ENCODE measurements around the gene HNRNPLL.
"Not testable (repeated sequence)": the region's sequence is repeated elsewhere in the genome, so short reads cannot be mapped to it uniquely, and the experiment has no call there.

HNRNPLL gene

DNA sequence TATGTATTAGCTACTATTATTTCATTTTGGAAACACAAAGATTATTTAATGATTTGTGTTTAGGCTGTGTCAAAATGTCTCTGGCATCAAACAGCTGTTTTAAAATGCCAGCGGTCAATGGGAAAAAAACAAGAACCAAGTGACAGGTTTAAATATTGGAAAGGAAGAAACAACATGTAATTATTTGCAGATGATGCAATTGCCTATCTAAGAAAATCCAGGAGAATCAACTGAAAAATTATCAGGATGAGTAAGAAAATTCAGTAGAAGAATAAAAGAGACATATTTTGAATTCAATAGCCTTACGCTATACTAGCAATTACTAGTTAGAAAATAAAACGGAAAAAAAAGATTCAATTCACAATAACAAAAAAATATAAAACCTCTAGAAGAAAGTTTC is 51.6 kb downstream of the HNRNPLL start:
- no peak for DNase-seq

DNA sequence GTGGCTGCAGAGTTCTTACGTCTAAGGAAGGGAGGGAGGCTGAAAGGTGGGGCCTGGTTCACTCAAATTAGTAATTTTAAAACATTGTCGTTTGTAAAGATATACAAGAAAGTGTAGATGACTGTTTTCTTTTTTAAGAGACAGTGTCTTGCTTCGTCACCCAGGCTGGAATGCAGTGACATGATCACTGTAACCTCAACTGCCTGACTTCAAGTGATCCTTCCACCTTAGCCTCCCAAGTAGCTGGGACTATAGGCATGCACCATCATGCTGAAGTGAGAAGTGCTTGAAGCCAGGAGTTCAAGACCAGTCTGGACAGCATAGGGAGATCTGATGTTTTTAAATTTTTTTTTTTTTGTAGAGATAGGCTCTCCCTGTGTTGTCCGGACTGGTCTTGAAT is 52.9 kb downstream of the HNRNPLL start:
- DNase-seq: no peak

DNA sequence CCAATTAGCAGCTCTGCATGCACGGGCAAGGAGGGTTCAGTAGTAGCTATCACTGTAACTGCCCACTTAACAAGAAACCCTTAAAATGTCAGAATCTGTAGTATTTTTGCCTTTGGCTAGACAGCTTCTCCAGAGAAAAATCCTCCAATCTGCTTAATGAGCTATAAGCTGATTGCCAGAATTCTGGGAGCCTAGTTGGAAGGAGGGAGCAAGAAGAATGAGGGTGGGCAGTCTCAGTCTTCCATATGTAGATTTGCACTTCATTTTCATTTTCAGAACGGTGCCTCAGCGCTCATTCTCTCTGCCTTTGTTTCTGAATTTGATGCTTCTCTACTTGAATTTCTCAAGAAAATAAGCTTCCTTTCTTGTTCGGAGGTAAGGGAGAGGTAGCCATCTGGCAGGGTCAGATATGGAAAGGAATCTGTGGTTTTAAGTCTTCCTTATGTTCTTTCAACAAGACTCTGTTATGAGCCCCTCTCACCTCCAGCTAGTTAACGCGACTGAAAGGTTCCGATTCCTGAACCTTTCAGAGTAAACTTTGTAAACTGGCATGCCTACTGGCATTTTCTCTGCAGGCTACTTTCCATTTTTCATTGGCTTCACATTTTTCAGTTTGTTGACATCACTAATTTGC is 53.5 kb downstream of the HNRNPLL start:
- no peak for DNase-seq

DNA sequence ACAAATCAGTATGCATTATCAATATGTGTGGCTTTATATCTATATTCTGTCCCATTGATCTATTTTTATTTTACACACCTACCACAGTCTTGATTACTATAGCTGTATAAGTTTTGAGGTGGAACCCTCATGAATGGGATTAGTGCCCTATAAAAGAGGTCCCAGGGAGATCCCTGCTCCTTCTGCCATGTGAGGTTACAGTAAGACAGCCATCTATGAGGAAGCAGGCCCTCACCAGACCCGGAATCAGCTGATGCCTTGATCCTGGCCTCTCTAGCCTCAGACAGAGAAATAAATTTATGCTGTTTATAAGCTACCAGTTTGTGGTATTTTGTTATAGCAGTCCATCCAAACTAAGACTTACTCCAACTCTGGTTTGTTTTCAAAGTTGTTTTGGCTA is 54.9 kb downstream of the HNRNPLL start:
- no peak for DNase-seq

DNA sequence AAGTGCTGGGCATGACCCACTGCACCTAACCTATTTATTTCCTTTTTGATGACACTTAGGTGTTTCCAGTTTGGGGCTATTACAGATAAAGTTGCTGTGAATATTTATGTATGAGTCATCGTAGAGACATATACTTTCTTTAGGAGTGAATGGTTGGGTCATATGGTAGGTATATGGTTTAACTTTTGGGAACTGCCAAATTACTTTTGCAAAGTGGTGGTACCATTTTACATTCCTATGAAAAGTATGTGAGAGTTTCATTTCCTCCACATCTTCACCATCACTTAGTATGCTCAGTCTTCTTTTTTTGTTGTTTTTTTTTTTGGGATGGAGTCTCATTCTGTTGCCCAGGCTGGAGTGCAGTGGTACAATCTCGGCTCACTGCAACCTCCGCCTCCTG is 56.1 kb downstream of the HNRNPLL start:
- DNase-seq: no peak

DNA sequence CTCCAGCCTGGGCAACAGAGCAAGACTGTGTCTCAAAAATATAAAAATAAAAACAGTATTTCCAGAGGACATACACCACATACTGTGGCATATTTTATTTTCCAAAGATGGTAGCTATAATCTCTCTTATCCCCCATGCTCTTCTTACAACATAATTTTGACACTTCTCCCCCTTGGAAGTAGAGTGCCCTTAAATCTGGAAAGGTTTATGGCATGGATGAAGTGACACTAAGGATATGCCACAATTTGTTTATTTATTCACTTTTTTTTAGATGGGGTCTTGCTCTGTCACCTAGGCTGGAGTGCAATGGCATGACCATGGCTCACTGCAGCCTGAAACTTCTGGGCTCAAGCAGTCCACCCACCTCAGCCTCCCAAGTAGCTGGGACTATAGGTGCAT is 56.7 kb downstream of the HNRNPLL start:
- DNase-seq: no peak

DNA sequence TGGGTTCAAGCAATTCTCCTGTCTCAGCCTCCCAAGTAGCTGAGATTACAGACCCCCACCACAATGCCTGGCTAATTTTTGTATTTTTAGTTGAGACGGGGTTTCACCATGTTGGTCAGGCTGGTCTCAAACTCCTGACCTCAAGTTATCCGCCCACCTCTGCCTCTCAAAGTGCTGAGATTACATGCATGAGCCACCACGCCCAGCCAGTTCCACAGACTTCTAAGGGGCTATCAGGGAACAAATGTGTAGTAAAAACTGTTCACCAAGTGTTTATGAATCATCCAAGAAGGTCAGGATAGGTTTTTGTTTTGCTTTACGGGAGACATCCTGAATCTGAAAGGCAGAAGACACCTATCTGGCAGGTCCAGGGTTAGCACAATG is 60.5 kb downstream of the HNRNPLL start:
- DNase-seq: not testable (repeated sequence)

DNA sequence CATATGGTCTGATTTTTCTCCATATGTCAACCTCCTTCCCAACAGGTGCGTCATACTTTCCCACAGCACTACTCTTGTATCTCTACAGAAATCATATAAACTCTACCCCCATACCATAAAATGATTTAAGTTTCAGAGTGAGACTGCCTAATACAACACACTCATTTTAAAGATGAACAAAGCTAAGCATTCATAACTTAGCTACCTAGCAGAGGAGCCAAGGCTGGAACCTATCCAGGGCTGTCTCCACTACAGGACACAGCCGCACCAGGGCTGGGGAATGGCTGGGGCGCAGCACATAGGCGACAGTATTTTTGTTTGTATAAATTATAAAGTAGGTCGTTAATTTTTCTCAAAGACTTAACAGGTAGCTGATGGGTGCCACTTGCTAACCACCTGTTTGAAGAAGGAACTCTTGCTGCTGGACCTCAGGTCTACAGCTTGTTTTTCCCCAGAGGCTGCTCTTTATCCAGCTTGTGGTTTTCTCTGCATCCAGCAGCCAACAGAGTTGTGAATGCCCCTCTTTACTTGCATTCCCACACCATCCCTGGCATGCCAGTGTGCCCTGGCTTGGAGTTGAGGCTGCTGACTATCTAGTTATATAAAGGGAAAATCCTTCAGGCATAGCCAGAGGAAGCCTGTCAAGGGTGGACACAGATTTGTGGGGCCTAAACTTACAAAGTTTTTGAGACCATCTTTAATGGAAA is 62.0 kb downstream of the HNRNPLL start:
- DNase-seq: no peak

DNA sequence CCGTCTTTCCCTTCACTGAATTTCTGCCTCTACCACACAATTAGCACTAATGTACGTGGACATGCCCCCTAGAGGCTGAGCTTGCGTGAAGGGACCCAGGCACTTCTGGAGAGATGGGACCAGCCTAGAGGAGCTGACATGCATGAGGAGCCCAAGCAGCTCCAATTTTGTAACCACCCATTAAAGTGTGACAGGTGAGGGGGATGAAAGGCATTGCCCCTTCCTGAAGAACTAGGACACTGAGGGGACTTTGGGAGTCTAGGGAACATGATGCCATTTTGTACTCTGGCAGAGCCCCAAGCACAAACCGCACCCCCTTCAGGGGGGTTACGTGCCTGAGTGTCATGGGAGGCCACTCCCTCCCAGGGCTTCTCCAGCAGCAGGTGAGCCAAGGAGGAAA is 63.6 kb downstream of the HNRNPLL start:
- no peak for DNase-seq

DNA sequence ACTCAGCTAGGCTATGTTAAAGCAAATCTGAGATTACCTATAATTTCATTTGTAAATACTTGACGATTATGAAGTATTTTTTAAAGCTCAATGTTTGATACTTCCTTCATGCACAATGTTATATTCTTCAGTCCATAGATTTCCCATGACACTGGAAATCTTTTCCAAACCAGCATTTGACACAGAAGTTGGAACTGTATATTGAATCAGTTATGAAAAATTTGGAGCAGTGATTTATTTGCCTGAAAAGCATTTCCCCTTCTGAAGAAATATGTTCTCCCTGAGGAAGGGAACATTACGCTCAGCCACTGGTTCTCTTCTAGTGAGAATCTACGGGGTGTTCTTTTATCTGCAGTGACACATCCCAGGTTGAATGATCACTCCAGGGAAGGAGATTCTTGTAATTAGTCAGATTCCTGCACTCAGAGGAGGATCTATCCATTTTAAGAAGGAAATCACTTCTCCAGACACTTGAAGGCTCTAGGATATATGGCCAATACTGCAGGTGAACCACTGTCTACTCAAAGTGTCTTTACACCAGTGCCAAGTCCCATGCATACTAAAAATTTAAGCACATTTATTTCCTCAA is 64.7 kb downstream of the HNRNPLL start:
- no peak for DNase-seq

DNA sequence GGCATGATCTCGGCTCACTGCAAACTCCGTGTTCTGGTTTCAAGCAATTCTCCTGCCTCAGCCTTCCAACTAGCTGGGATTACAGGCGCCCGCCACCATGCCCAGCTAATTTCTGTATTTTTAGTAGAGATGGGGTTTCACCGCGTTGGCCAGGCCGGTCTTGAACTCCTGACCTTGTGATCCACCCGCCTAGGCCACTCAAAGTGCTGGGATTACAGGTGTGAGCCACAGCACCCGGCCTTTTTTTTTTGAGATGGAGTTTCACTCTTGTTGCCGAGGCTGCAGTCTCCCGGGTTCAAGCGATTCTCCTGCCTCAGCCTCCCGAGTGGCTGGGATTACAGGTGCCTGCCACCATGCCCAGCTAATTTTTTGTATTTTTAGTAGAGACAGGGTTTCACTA is 65.4 kb downstream of the HNRNPLL start:
- DNase-seq: not testable (repeated sequence)

DNA sequence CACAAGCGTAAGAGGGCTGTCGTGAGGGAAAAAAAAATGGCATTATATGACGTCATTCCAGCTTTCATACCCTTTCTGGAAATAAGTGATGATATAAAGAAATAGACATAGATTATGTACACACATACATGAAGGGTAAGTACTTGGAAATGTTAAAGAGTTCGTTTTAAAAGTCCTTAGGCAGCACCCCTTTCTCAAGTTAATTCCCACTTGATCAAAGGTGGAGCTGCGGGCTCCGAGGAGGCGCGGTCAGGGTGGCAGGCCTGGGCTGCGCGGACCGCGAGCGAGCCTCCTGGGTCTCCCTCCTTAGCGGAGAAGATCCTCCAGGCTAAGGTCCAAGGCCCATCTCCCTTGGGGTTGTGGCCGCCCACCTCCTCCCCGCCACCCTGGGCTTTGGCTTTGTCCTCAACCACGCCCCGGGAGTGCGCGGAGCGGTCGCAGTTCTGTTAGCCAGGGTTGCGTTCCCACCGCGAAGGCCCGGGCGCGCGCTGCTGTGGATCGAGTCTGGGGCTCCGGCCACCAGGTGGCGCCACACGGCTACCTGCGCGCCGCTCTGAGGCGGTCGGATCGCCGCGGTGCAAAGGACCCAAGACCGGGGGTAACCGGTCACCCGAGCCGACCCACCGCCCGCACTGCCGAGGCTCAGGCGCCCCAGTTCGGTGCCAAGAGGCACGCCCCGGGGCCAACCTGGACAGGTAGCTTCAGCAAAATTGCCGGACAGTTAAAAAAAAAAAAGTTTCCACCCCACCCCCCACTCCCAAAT is 66.8 kb downstream of the HNRNPLL start:
- no peak for DNase-seq

DNA sequence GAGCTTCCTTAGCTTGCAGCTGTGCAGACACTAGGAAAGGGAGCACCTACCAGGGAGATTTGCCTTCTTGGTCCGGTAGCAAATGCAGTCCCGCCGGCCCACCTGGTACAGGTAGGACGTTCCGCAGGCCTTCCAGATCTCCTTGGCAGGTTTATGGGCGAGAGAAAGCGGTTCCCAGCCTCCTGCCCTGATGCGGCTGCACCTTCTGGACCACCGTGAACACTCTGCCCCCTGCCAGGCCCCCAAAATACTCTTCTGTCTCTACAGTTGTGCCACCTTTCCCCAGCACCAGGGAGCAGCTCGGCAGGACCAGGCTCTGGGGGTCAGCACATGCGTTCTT is 67.4 kb downstream of the HNRNPLL start:
- DNase-seq: no peak

DNA sequence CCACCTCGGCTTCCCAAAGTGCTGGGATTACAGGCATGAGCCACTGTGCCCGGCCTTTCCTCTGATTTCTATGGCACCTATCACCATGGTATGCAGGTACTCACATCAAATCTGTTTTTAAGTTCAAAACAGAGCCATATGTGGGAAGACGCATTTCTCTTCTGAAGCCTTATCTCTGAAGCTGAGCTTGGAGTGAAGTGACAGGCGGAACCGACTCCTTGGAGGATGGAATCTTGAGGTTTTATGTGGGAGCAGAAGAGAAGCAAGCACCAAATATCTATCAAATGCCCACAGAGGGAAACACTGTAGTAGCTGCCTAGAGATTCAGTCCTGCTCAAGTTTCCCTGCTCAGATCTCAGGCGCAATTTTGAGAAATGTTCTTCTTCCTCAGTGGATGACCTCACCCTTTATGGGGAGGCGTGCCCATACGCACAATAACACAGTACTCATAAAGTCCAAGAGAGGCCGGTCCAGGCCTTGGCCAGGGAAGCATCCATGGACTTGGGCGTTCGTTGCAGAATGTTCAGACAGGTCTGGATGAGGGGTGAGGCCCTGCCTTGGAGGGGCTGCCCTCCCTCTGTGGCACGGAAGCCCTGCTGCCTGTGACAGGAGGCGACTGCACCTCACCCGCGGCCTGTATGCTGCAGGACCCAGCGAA is 67.9 kb downstream of the HNRNPLL start:
- no peak for DNase-seq

DNA sequence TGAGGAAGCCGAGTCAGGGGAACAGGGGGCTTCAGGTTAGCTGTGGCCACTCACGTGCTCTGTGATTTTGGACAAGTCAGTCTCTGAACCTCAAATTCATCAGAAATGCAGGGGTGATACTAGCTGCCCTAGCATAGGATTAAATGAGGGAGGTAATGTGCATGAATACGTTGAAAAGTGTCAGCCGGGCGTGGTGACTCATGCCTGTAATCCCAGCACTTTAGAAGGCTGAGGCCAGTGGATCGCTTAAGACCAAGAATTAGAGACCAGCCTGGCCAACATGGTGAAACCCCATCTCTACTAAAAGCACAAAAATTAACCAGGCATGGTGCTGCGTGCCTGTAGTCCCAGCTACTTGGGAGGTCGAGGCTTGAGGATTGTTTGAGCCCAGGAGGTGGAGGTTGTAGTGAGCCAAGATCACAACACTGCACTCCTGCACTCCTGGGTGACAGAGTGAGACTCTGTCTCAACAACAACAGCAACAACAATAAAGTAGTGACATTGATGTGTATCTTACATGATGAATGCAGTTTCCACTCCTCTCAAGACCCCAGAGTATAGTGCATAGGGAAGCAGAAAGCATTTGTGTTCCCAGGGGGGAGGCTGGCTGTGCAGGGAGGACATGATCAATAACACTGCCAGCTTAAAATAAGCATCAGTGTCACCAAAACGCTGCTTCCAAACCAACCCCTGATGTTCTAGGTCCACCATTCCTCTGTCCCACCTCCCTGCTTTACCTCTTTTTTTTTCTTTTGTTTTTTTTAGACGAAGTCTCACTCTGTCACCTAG is 68.8 kb downstream of the HNRNPLL start:
- DNase-seq: no peak

DNA sequence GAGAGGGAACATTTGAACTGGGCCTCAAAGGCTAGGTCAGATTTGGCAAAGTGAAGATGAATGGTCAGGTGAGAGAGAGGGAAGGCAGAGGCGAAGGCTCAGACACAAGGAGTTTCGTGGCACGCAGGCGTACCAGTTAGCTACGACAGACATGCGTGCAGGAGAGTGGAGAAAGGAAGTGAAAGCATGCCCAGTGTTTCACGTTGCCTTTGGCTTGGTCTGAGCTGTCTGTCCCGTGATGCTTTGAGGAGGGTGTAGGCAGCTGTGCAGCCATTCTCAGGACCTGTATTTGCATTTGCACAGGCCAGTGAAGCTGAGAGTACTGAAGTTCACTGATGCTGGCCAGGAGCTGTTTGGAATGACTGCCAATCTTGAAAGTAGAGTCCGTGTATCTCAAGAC is 69.5 kb downstream of the HNRNPLL start:
- no peak for DNase-seq

DNA sequence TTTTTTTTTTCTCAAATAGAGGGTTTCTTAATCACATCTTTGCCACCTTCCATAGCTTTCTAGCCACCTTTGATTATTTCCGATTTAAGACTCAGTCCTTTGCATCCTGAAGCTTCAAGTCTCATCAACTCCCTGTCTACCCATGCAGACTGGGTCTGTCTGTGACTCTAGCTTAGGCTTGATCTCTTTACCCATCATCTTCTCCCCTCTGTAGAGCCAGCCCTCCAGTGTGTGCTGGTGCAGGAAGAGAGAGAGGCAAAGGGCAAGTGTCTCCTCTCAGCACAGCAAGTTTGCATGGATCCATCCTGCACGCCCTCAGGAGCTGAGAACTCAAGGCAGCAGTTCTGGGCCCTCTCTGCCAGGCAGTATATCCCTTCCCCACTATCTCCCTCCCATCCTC is 70.4 kb downstream of the HNRNPLL start:
- DNase-seq: no peak

DNA sequence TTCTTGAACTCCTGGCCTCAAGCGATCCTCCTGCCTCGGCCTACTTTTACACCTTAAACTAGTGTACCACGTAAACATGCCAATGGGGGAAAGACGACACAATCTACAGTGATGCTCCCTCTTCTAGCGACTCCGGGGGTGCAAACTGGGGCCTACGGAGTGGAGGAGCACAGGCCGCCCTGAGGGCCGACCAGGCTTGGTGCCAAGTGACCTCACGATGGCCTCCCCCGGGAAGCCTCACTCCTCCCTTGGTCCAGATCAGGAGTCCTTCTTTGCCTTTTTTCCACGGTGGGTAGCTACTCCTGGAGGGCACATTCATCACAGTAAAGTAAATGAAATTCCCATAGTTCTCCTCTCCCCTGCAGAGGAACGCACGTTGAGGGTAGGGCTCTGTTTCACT is 73.5 kb downstream of the HNRNPLL start:
- DNase-seq: no peak

DNA sequence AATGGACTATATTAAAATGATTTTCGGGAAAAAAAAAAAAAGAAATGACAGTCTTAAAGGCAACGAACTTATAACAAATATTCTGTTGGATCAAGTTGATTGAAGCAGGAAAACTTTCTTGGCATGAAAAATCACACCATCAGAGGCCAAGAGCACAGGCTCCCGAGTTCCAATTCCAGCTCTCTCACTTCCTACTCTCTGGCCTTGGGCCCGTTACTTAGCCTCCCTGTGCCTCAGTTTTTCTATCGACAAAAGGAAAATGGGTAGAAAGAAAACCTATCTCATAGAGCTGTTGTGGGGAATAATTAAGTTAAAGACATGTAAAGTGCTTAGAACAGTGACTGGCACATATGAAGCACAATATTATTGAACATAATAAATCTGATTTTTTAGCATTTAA is 74.2 kb downstream of the HNRNPLL start:
- no peak for DNase-seq

DNA sequence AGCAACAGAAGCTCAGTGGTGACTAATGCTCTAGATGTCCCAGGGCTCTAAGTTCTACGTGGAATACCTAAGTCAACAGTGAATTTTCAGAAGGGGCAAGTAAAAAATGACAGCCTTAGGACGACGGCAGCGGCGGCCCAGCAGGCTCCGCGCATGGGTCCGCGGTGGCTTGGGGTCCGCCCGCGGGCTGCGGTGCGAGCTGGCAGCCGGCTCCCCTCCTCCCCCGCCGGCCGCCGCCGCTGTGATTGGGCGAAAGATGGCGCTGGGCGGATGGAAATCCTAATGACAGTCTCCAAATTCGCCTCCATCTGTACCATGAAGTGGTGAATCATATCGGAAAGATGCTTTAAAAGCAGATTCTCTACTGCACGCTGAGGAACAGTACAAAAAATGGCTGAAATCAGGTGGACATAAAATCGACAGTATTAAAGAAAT is 74.7 kb downstream of the HNRNPLL start:
- no peak for DNase-seq

DNA sequence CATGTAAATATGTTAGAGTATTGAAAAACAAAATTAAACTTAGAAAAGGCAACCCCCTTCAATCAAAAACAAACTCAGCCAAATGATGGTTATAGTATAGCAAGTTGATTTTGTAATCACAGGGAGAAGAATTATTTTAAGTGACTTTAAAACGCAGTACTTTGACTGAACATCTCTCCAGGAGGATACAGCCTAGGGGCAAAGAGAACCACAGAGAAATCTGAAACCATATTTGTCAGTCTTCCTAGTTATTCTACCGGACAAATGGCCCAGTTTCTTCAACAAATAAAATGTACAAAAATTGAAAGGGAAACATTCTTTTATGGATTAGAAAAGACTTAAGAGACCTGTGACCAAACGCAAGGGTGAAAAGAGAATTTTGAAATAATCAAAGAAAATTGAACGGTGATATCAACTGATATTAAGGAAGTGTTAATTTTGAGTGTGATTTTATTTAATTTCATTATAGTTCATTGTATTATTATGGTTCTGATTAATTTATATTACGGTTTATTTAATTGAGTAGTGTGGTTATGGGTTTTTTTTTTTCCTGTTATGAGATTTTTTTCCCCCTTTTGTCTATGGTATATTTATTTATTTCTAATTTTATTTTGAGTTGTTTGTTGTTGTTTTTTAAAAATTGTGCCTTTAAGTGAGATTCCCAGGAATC is 75.3 kb downstream of the HNRNPLL start:
- no peak for DNase-seq

DNA sequence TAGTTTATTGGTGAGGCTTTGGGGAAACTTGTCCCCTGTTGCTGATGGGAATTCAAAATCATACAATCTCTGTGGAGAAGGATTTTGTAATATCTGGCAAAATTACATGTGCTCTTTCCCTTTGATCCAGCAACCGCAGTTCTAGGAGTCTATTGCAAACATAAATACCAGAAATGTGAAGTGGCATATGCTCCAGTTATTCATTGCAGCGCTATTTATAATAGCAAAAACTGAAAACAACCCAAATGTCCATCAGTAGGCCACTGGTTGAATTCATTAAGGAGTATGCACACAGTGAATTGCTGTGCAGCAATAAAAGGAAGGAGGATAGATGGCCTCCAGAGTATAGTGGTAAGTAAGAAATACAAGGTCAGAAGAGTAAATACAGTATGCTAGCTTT is 76.5 kb downstream of the HNRNPLL start:
- DNase-seq: no peak
